ENCODE results near the gene DNMT3A.

DNMT3A gene

DNA sequence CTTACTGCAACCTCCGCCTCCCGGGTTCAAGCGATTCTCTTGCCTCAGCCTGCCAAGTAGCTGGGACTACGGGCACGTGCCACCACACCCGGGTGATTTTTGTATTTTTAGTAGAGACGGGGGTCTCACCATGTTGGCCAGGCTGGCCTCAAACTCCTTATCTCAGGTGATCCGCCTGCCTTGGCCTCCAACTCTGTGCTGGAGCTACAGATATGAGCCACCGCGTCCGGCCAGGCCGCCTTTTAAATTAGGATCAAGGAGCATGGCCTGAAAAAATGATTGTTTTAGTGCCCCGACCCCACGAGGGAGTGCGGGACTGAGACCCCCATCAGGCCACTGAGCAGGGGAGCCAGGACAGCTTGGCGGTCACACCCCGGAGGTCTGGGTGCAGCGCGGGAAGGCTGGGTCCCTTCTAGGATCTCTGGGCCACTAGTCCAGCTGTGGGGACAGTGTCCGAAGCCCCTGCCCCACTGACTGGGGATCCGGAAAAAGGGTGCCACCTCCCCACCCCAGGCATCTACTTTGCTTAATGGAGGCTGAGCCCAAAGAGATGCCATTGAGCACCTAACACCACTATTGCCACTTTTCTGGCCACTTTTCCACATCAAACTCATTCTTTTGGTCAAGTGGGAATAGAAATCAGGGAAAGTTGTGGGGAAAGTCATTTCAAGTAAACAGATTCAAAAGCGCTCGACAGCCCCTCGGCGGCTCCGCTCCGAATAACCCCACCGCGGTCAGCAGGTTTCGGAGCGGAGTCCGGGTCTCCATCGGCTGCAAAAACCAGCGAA is 19.7 kb upstream of the DNMT3A start:
- TF ChIP-seq, protein P1, sequence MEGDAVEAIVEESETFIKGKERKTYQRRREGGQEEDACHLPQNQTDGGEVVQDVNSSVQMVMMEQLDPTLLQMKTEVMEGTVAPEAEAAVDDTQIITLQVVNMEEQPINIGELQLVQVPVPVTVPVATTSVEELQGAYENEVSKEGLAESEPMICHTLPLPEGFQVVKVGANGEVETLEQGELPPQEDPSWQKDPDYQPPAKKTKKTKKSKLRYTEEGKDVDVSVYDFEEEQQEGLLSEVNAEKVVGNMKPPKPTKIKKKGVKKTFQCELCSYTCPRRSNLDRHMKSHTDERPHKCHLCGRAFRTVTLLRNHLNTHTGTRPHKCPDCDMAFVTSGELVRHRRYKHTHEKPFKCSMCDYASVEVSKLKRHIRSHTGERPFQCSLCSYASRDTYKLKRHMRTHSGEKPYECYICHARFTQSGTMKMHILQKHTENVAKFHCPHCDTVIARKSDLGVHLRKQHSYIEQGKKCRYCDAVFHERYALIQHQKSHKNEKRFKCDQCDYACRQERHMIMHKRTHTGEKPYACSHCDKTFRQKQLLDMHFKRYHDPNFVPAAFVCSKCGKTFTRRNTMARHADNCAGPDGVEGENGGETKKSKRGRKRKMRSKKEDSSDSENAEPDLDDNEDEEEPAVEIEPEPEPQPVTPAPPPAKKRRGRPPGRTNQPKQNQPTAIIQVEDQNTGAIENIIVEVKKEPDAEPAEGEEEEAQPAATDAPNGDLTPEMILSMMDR (IDR thresholded peaks at IDR 0.05; ENCODE audit: low read depth, low read length) = no peak
- in situ Hi-C loops (cut with HindIII; ENCODE audit: low sequenced_read_pairs) = no loop called here
- no peak for DNase-seq (ENCODE audit: low read depth, low spot score)
- H3K4me3 ChIP-seq (ENCODE audit: low read depth, low read length) = no peak overlapping the region

- in situ Hi-C loops (cut with HindIII; ENCODE audit: low sequenced_read_pairs) = no loop called here
- DNase-seq (ENCODE audit: low read depth, low spot score) = no peak
- TF ChIP-seq, protein P1 (IDR thresholded peaks at IDR 0.05; ENCODE audit: low read depth, low read length) = no peak
Observed at GRCh38 chr2:25358836-25359235, 17.1 kb upstream of the DNMT3A start.

GRCh38 chr2:25358249-25358815 is 16.6 kb upstream of the DNMT3A start:
- TF ChIP-seq, protein P1 (IDR thresholded peaks at IDR 0.05; ENCODE audit: low read depth, low read length) = no peak
- no peak for DNase-seq (ENCODE audit: low read depth, low spot score)
- no peak overlapping the region for H3K4me3 ChIP-seq (ENCODE audit: low read depth, low read length)
- in situ Hi-C loops (cut with HindIII; ENCODE audit: low sequenced_read_pairs) = no loop called here

More at GRCh38 chr2:25358836-25359235, 17.1 kb upstream of the DNMT3A start:
- H3K4me3 ChIP-seq (ENCODE audit: low read depth, low read length) = no peak overlapping the region

DNA sequence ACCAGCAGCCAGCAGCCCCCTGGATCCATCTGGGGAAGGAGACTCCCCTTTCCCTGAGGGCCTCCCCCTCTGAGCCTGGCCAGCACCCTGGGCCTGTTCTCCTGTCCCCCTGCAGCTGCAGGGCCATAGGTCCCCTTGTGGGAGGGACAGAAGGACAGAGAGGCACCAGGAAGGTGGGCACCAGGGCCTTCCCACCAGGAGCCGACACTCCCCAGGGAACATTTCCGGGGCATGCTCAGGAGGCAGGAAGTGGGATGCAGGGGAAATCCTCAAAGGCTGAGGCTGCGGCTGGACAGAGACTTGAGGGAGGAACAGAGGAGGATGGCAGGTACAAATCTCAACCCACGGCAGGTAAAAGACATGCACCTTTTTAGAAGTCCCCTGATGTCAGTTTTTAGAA is 14.4 kb upstream of the DNMT3A start:
- TF ChIP-seq, protein P1 (IDR thresholded peaks at IDR 0.05; ENCODE audit: low read depth, low read length) = no peak
- no peak for DNase-seq (ENCODE audit: low read depth, low spot score)
- no peak overlapping the region for H3K4me3 ChIP-seq (ENCODE audit: low read depth, low read length)
- in situ Hi-C loops (cut with HindIII; ENCODE audit: low sequenced_read_pairs) = no loop called here

GRCh38 chr2:25355270-25355669 is 13.5 kb upstream of the DNMT3A start:
- in situ Hi-C loops (cut with HindIII; ENCODE audit: low sequenced_read_pairs) = no loop called here
- no peak overlapping the region for H3K4me3 ChIP-seq (ENCODE audit: low read depth, low read length)
- TF ChIP-seq, protein P1 (IDR thresholded peaks at IDR 0.05; ENCODE audit: low read depth, low read length) = no peak
- DNase-seq (ENCODE audit: low read depth, low spot score) = no peak

DNA sequence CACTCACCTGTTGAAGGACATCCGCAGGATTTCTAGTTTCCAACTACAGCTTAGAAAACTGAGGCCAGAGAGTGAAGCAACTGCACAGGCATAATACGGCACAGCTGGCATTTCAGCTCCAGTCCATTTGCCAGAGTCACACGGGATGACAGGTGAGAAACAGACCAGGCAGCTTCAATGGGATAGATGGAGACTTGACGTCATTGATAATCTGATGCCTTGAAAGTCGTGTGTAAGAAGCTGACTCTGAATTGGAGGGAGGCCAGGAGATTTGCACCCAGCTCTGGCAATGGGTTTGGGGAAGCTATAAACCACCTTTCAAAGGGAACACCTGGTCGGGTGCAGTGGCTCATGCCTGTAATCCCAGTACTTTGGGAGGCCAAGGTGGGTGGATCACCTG is 12.4 kb upstream of the DNMT3A start:
- TF ChIP-seq, protein P1 (IDR thresholded peaks at IDR 0.05; ENCODE audit: low read depth, low read length) = no peak
- DNase-seq (ENCODE audit: low read depth, low spot score) = no peak
- in situ Hi-C loops (cut with HindIII; ENCODE audit: low sequenced_read_pairs) = no loop called here
- no peak overlapping the region for H3K4me3 ChIP-seq (ENCODE audit: low read depth, low read length)

Measured in astrocyte of the spinal cord (primary cell).